Liver (tissue), 9 donors: Measurements from ENCODE around the gene TBC1D24. TPM values are rescaled to one million over a fixed set of nuclear protein-coding genes. Genes with fewer than 3 reads are reported as not detected.

Experiments
- DNase-seq: peaks from one replicate; pipeline ENCODE4 v3.0.0-alpha.2; 2017; ENCODE audit warnings: low spot score
- H3K27ac ChIP-seq, 2 donors: one replicate each; pipeline ENCODE4 v1.7.0; 2013; ENCODE audit warnings: inconsistent platforms in 2 of 2, low read length in 2 of 2, control low read depth in 1 of 2, low read depth in 1 of 2, mild to moderate bottlenecking in 1 of 2
- H3K27me3 ChIP-seq, 4 donors: one replicate each; pipeline versions ENCODE4 v1.6.1 to v1.7.0; 2013; ENCODE audit warnings: low read length in 3 of 4, inconsistent platforms in 1 of 4, mild to moderate bottlenecking in 1 of 4, moderate library complexity in 1 of 4; ENCODE audit not compliant: control insufficient read depth in 4 of 4, insufficient read depth in 4 of 4
- H3K36me3 ChIP-seq, 4 donors: one replicate each; pipeline versions ENCODE4 v1.6.1 to v1.7.0; 2013; ENCODE audit warnings: low read length in 3 of 4, mild to moderate bottlenecking in 3 of 4, low read depth in 1 of 4, moderate library complexity in 1 of 4; ENCODE audit not compliant: control insufficient read depth in 4 of 4, insufficient read depth in 3 of 4
- H3K4me1 ChIP-seq, 4 donors: one replicate each; pipeline versions ENCODE4 v1.6.1 to v1.7.0; 2013; ENCODE audit warnings: low read length in 3 of 4, mild to moderate bottlenecking in 3 of 4, moderate library complexity in 1 of 4; ENCODE audit not compliant: control insufficient read depth in 4 of 4, insufficient read depth in 4 of 4
- H3K4me3 ChIP-seq, 3 donors: one replicate each; pipeline versions ENCODE4 v1.6.1 to v1.7.0; 2013; ENCODE audit warnings: low read length in 3 of 3, control low read depth in 1 of 3, low read depth in 1 of 3, mild to moderate bottlenecking in 1 of 3
- H3K9ac ChIP-seq, 2 donors: one replicate each; pipeline ENCODE4 v1.7.0; 2013; ENCODE audit warnings: low read length in 2 of 2, mild to moderate bottlenecking in 2 of 2, moderate library complexity in 2 of 2, control low read depth in 1 of 2, low read depth in 1 of 2
- H3K9me3 ChIP-seq, 4 donors: one replicate each; pipeline versions ENCODE4 v1.6.1 to v1.7.0; 2013; ENCODE audit warnings: low read length in 3 of 4; ENCODE audit not compliant: control insufficient read depth in 4 of 4
- FOXA1 ChIP-seq: IDR thresholded peaks from 2 replicates; pipeline ENCODE4 v1.6.1; 2016; ENCODE audit warnings: antibody characterized with exemption
- FOXA2 ChIP-seq: IDR thresholded peaks from 2 replicates; pipeline ENCODE4 v1.6.1; 2016; ENCODE audit warnings: antibody characterized with exemption
- GABPA ChIP-seq, 2 donors: IDR thresholded peaks in 1 of 2; conservative IDR thresholded peaks in 1 of 2; 2 replicates each; pipeline ENCODE4 v1.6.1; 2016; ENCODE audit warnings: antibody characterized with exemption in 2 of 2, mild to moderate bottlenecking in 1 of 2, moderate library complexity in 1 of 2
- HNF4A ChIP-seq, 2 donors: conservative IDR thresholded peaks; 2 replicates each; pipeline ENCODE4 v1.6.1; 2016; ENCODE audit warnings: antibody characterized with exemption in 2 of 2, mild to moderate bottlenecking in 2 of 2
- HNF4G ChIP-seq: IDR thresholded peaks from 2 replicates; pipeline ENCODE4 v1.6.1; 2016; ENCODE audit warnings: antibody characterized with exemption
- JUND ChIP-seq, 2 donors: IDR thresholded peaks; 2 replicates each; pipeline ENCODE4 v1.6.1; 2016; ENCODE audit warnings: antibody characterized with exemption in 2 of 2
- NR2F2 ChIP-seq: IDR thresholded peaks from 2 replicates; pipeline ENCODE4 v1.6.1; 2016; ENCODE audit warnings: antibody characterized with exemption
- RAD21 ChIP-seq, 2 donors: IDR thresholded peaks; 2 replicates each; pipeline ENCODE4 v1.6.1; 2016; ENCODE audit warnings: antibody characterized with exemption in 2 of 2, mild to moderate bottlenecking in 2 of 2
- RXRA ChIP-seq, 2 donors: IDR thresholded peaks; 2 replicates each; pipeline ENCODE4 v1.6.1; 2017 to 2018; ENCODE audit warnings: antibody characterized with exemption in 2 of 2, mild to moderate bottlenecking in 1 of 2
- SP1 ChIP-seq: IDR thresholded peaks from 2 replicates; pipeline ENCODE4 v1.6.1; 2018; ENCODE audit warnings: antibody characterized with exemption, mild to moderate bottlenecking
- TAF1 ChIP-seq: conservative IDR thresholded peaks from 2 replicates; pipeline ENCODE4 v1.6.1; 2016; ENCODE audit warnings: antibody characterized with exemption, mild to moderate bottlenecking
- YY1 ChIP-seq: IDR thresholded peaks from 2 replicates; pipeline ENCODE4 v1.6.1; 2016; ENCODE audit warnings: antibody characterized with exemption, mild to moderate bottlenecking
- WGBS: extraction: QIAGEN DNeasy Blood & Tissue Kit; methylation state at CpG from one replicate; pipeline ENCODE4 v1.1.7; 2013; 5-methylcytosine and 5-hydroxymethylcytosine counted together
- polyA plus RNA-seq, 2 donors: library from polyadenylated mRNA; stranded (reverse) in 1 of 2; unstranded in 1 of 2; fragments of 200-250 nt in 1 of 2; fragments of >200 nt in 1 of 2; fragmentation: Nextera tagmentation in 1 of 2; extraction: Ambion mirVana in 1 of 2; gene quantifications; one replicate each; pipeline versions ENCODE4 v1.2.1 to v1.2.3, GENCODE V29; 2013 to 2015
- total RNA-seq, 2 donors: library from RNA; depleted of rRNA; stranded (reverse); fragments of >200 nt; gene quantifications; one replicate each; pipeline ENCODE4 v1.2.3, GENCODE V29; 2014
- TF ChIP-seq, protein P1 (sequence below): IDR thresholded peaks from 2 replicates; pipeline ENCODE4 v1.6.1; 2016; ENCODE audit warnings: antibody characterized with exemption
- TF ChIP-seq, protein P2 (sequence below): IDR thresholded peaks from 2 replicates; pipeline ENCODE4 v1.6.1; 2016; ENCODE audit warnings: antibody characterized with exemption, mild to moderate bottlenecking
- TF ChIP-seq, protein P3 (sequence below): fragments of 150-350 bp; IDR thresholded peaks from 2 replicates; pipeline ENCODE4 v1.5.1; 2017; ENCODE audit warnings: improper control_type of control experiment, low read depth, low read length; ENCODE audit not compliant: missing input control
- TF ChIP-seq, protein P4 (sequence below): IDR thresholded peaks from 2 replicates; pipeline ENCODE4 v1.6.1; 2016; ENCODE audit warnings: antibody characterized with exemption
- donor health status: healthy.
- donor health status: healthy.
- donor health status: healthy.
- donor health status: healthy.
- donor health status: healthy.

Gene TBC1D24
- total and polyA plus RNA-seq, 4 donors: 8.4 to 22.3 (median 11.5) TPM

DNA sequence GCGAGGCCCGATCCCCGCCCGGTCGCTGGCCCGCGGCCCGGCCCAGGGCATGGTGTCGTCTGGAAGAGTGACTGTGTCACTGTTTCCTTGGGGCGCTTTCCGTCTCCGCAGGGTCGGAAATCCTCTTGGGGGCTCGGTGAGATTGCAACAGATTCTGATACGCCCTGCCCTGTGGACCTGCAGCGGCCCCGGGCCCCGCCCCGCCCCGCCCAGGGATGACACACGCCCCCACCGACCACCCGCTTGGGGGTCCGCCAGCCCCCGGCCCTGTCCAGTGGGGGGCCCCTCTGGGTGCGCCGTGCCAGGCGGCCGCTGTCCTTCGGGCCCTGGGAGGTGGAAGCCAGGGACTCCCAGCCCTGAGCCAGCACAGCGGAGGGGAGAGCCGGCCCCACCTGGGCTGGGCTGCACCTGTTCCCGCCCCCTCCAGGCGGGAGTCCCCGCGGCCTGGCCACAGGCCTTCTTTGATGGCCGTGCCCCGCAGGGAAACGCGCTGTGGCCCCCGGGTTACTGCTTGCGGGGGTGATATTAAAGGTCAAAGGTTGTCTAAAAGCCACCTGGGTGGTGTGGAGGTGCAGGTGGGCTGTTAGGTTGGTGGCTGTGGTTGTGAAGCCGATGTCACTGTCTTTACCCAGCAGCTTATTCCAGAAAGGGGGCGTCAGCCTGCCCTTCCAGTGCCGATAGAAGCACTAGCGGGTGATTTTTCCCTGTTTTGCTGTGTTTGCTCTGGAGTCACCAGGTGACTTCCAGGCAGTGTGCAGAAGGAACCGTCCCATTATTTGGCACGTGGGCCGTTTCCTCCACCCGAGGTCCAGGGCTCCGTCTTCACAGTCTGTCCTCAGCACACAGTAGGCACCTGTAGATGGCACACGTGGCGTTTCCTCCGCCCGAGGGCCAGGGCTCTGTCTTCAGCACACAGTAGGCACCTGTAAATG, 752 bp downstream of the TBC1D24 start:
- Histone ChIP-seq H3K27me3 (no peaks in the 10 kb centered on the region), H3K4me1 (peaks cover 30 to 62% (median 47%) of the 10 kb centered on the region in 4 donors), H3K27ac (peak overlapping the region; percentile 6 to 33), H3K9ac (no peak overlapping the region), H3K4me3 (peak overlapping the region; percentile 18 to 87 (median 76)), H3K36me3 (no peaks in the 10 kb centered on the region), H3K9me3 (no peaks in the 10 kb centered on the region)
- no peak for DNase-seq
- TF ChIP-seq YY1 (no peak), RAD21 (IDR thresholded peaks at IDR 0.05) (no peak), FOXA2 (no peak), GABPA (IDR thresholded peaks at IDR 0.05 in 1 of 2, conservative IDR thresholded peaks at IDR 0.05 in 1 of 2) (no peak), HNF4G (no peak), NR2F2 (no peak)
- TF ChIP-seq, protein P1, sequence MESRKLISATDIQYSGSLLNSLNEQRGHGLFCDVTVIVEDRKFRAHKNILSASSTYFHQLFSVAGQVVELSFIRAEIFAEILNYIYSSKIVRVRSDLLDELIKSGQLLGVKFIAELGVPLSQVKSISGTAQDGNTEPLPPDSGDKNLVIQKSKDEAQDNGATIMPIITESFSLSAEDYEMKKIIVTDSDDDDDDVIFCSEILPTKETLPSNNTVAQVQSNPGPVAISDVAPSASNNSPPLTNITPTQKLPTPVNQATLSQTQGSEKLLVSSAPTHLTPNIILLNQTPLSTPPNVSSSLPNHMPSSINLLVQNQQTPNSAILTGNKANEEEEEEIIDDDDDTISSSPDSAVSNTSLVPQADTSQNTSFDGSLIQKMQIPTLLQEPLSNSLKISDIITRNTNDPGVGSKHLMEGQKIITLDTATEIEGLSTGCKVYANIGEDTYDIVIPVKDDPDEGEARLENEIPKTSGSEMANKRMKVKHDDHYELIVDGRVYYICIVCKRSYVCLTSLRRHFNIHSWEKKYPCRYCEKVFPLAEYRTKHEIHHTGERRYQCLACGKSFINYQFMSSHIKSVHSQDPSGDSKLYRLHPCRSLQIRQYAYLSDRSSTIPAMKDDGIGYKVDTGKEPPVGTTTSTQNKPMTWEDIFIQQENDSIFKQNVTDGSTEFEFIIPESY: no peak
- WGBS: 8% methylated on average over 55 of the region's 55 CpGs

DNA sequence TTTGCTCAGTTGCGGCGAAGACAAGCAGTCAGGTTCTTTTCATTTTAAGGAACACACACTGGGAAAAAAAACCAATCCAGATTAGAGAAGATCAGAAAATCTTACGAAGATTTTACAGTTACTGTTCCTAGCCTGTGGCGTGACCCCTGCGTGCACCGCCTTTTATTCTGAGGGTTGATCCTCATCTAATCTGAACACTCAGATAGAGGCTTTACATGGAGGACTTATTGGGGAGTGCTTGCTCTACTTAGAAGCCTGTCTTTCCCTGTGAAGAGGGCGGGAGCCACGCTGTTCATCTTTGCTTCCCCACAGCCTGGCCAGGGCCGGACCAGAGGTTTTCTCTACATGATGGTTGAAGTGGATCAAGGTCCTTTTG, 1.4 kb downstream of the TBC1D24 start:
- Histone ChIP-seq H3K9me3 (no peaks in the 10 kb centered on the region), H3K9ac (no peak overlapping the region), H3K27ac (no peak overlapping the region), H3K4me1 (peaks cover 27 to 60% (median 45%) of the 10 kb centered on the region in 4 donors), H3K36me3 (no peaks in the 10 kb centered on the region), H3K27me3 (no peaks in the 10 kb centered on the region), H3K4me3 (no peak overlapping the region)
- 82% methylated on average over 9 of the region's 9 CpGs for whole genome bisulfite sequencing
- TF ChIP-seq FOXA2: no peak
- no peak for TF ChIP-seq SP1
- no peak for TF ChIP-seq RXRA (IDR thresholded peaks at IDR 0.05)
- no peak for TF ChIP-seq TAF1
- TF ChIP-seq, protein P1: no peak
- TF ChIP-seq, protein P2, sequence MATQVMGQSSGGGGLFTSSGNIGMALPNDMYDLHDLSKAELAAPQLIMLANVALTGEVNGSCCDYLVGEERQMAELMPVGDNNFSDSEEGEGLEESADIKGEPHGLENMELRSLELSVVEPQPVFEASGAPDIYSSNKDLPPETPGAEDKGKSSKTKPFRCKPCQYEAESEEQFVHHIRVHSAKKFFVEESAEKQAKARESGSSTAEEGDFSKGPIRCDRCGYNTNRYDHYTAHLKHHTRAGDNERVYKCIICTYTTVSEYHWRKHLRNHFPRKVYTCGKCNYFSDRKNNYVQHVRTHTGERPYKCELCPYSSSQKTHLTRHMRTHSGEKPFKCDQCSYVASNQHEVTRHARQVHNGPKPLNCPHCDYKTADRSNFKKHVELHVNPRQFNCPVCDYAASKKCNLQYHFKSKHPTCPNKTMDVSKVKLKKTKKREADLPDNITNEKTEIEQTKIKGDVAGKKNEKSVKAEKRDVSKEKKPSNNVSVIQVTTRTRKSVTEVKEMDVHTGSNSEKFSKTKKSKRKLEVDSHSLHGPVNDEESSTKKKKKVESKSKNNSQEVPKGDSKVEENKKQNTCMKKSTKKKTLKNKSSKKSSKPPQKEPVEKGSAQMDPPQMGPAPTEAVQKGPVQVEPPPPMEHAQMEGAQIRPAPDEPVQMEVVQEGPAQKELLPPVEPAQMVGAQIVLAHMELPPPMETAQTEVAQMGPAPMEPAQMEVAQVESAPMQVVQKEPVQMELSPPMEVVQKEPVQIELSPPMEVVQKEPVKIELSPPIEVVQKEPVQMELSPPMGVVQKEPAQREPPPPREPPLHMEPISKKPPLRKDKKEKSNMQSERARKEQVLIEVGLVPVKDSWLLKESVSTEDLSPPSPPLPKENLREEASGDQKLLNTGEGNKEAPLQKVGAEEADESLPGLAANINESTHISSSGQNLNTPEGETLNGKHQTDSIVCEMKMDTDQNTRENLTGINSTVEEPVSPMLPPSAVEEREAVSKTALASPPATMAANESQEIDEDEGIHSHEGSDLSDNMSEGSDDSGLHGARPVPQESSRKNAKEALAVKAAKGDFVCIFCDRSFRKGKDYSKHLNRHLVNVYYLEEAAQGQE: no peak
- TF ChIP-seq FOXA1: no peak
- TF ChIP-seq, protein P3, sequence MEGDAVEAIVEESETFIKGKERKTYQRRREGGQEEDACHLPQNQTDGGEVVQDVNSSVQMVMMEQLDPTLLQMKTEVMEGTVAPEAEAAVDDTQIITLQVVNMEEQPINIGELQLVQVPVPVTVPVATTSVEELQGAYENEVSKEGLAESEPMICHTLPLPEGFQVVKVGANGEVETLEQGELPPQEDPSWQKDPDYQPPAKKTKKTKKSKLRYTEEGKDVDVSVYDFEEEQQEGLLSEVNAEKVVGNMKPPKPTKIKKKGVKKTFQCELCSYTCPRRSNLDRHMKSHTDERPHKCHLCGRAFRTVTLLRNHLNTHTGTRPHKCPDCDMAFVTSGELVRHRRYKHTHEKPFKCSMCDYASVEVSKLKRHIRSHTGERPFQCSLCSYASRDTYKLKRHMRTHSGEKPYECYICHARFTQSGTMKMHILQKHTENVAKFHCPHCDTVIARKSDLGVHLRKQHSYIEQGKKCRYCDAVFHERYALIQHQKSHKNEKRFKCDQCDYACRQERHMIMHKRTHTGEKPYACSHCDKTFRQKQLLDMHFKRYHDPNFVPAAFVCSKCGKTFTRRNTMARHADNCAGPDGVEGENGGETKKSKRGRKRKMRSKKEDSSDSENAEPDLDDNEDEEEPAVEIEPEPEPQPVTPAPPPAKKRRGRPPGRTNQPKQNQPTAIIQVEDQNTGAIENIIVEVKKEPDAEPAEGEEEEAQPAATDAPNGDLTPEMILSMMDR: no peak
- no peak for TF ChIP-seq NR2F2
- TF ChIP-seq, protein P4, sequence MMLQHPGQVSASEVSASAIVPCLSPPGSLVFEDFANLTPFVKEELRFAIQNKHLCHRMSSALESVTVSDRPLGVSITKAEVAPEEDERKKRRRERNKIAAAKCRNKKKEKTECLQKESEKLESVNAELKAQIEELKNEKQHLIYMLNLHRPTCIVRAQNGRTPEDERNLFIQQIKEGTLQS: no peak
- TF ChIP-seq HNF4G: no peak
- TF ChIP-seq RAD21 (IDR thresholded peaks at IDR 0.05): no peak
- no peak for TF ChIP-seq YY1
- no peak for TF ChIP-seq HNF4A (conservative IDR thresholded peaks at IDR 0.05)
- no peak for TF ChIP-seq JUND (IDR thresholded peaks at IDR 0.05)
- TF ChIP-seq GABPA (IDR thresholded peaks at IDR 0.05 in 1 of 2, conservative IDR thresholded peaks at IDR 0.05 in 1 of 2): no peak
- DNase-seq: no peak
